ENCODE measurements around the gene PRAMEF2. TPM values are rescaled to one million over a fixed set of nuclear protein-coding genes. Genes with fewer than 3 reads are reported as not detected.

The PRAMEF2 gene
- total and polyA plus RNA-seq, 2 donors (not counting 3 experiments of a cell fraction or from before 2014, with no cell fraction given), result not detected

Other genes with a start within 250 kb of the PRAMEF2 start
- 54.3 and 75.2 TPM in 2 replicates for gene DHRS3, start 238.9 kb upstream of the PRAMEF2 start, total RNA-seq
- gene DHRS3, start 238.9 kb upstream of the PRAMEF2 start, polyA plus RNA-seq, result 54.3 and 58.4 TPM in 2 replicates
- not detected in 2 replicates for gene AADACL4, start 213.0 kb upstream of the PRAMEF2 start, total RNA-seq
- gene AADACL4, start 213.0 kb upstream of the PRAMEF2 start, polyA plus RNA-seq, result not detected in 2 replicates
- not detected in 2 replicates for gene AADACL3, start 141.0 kb upstream of the PRAMEF2 start, total RNA-seq
- gene AADACL3, start 141.0 kb upstream of the PRAMEF2 start, polyA plus RNA-seq, result not detected in 2 replicates
- not detected in 2 replicates for gene CFAP107, start 110.9 kb upstream of the PRAMEF2 start, total RNA-seq
- gene CFAP107, start 110.9 kb upstream of the PRAMEF2 start, polyA plus RNA-seq, result not detected in 2 replicates
- not detected in 2 replicates for gene PRAMEF12, start 83.3 kb upstream of the PRAMEF2 start, total RNA-seq
- gene PRAMEF12, start 83.3 kb upstream of the PRAMEF2 start, polyA plus RNA-seq, result not detected in 2 replicates
- not detected in 2 replicates for gene PRAMEF1, start 65.7 kb upstream of the PRAMEF2 start, total RNA-seq
- gene PRAMEF1, start 65.7 kb upstream of the PRAMEF2 start, polyA plus RNA-seq, result not detected in 2 replicates
- gene PRAMEF11, start 25.7 kb upstream of the PRAMEF2 start, total RNA-seq, result not detected in 2 replicates
- gene PRAMEF11, start 25.7 kb upstream of the PRAMEF2 start, polyA plus RNA-seq, result not detected in 2 replicates
- not detected in 2 replicates for gene HNRNPCL1, start 8.4 kb upstream of the PRAMEF2 start, total RNA-seq
- gene HNRNPCL1, start 8.4 kb upstream of the PRAMEF2 start, polyA plus RNA-seq, result not detected in 2 replicates
- not detected in 2 replicates for gene PRAMEF4, start 29.1 kb downstream of the PRAMEF2 start, total RNA-seq
- not detected in 2 replicates for gene PRAMEF4, start 29.1 kb downstream of the PRAMEF2 start, polyA plus RNA-seq
- gene PRAMEF10, start 41.2 kb downstream of the PRAMEF2 start, total RNA-seq, result not detected in 2 replicates
- gene PRAMEF10, start 41.2 kb downstream of the PRAMEF2 start, polyA plus RNA-seq, result not detected in 2 replicates
- not detected in 2 replicates for gene PRAMEF7, start 59.5 kb downstream of the PRAMEF2 start, total RNA-seq
- gene PRAMEF7, start 59.5 kb downstream of the PRAMEF2 start, polyA plus RNA-seq, result not detected in 2 replicates
- not detected in 2 replicates for gene PRAMEF6, start 90.5 kb downstream of the PRAMEF2 start, total RNA-seq
- gene PRAMEF6, start 90.5 kb downstream of the PRAMEF2 start, polyA plus RNA-seq, result not detected in 2 replicates
- gene PRAMEF27, start 199.5 kb downstream of the PRAMEF2 start, total RNA-seq, result not detected in 2 replicates
- not detected in 2 replicates for gene PRAMEF27, start 199.5 kb downstream of the PRAMEF2 start, polyA plus RNA-seq
- gene HNRNPCL3, start 203.7 kb downstream of the PRAMEF2 start, total RNA-seq, result not detected in 2 replicates
- not detected in 2 replicates for gene HNRNPCL3, start 203.7 kb downstream of the PRAMEF2 start, polyA plus RNA-seq
- not detected in 2 replicates for gene PRAMEF25, start 213.7 kb downstream of the PRAMEF2 start, total RNA-seq
- gene PRAMEF25, start 213.7 kb downstream of the PRAMEF2 start, polyA plus RNA-seq, result not detected in 2 replicates

All from endothelial cell of umbilical vein (primary cell).